HepG2 (cell line): ENCODE results near the gene APCDD1L. TPM values are rescaled to one million over a fixed set of nuclear protein-coding genes. Genes with fewer than 3 reads are reported as not detected.

Source experiments
- ATAC-seq: fragments of 200-7000 bp; cut with Tn5 transposase; 3 replicates; pipeline ENCODE4 v1.9.1; 2020; ENCODE audit warnings: mild to moderate bottlenecking, moderate library complexity
- BruUV-seq: library from RNA; stranded (reverse); fragments of 400-500 nt; replicated peaks from 2 replicates; lab custom pipeline; 2021; lab: Mats Ljungman, UMichigan
- CTCF ChIA-PET: fragments of 300-600 bp; formaldehyde crosslinking; extraction: SDS; loops from one replicate; lab custom pipeline; 2021; ENCODE audit warnings: low total read pairs, inconsistent platforms, low intra/inter-chr PET ratio; lab: Yijun Ruan, JAX
- POLR2A ChIA-PET: fragments of 350-600 bp; sonication (Branson Sonifier 250); formaldehyde crosslinking; loops from one replicate; lab custom pipeline; 2020; ENCODE audit warnings: antibody characterized with exemption, inconsistent platforms; lab: Yijun Ruan, JAX
- DNase-seq: peaks from one replicate; pipeline ENCODE4 v3.0.0-alpha.2; 2015; ENCODE audit warnings: low spot score
- FAIRE-seq: peaks from 3 replicates; lab custom pipeline; 2011; peaks lifted over from hg19 to GRCh38; lab: Jason Lieb, UNC
- H2AFZ ChIP-seq: one replicate; pipeline ENCODE4 v1.6.1; 2011; ENCODE audit warnings: low read length, inconsistent platforms
- H3K27ac ChIP-seq: fragments of 300-600 bp; 3 replicates; pipeline ENCODE4 v1.8.0; 2011; ENCODE audit warnings: mixed run types, mild to moderate bottlenecking, mixed read lengths, low read length, inconsistent platforms; ENCODE audit not compliant: insufficient read depth; ENCODE audit errors: extremely low read length
- H3K27me3 ChIP-seq, 2 experiments: fragments of 200-600 bp in 1 of 2; 2 replicates in 1 of 2; 3 replicates in 1 of 2; pipeline versions ENCODE4 v1.6.0 to v1.8.0; 2011; ENCODE audit warnings: low read length in 2 of 2, mild to moderate bottlenecking in 2 of 2, moderate library complexity in 2 of 2, inconsistent platforms in 1 of 2; ENCODE audit not compliant: insufficient read depth in 2 of 2, control insufficient read depth in 1 of 2
- H3K36me3 ChIP-seq, 2 experiments: fragments of 200-600 bp in 1 of 2; replicated peaks in 1 of 2; 2 replicates in 1 of 2; 3 replicates in 1 of 2; pipeline versions ENCODE4 v1.5.1 to v1.8.0; 2011; ENCODE audit warnings: low read length in 2 of 2, inconsistent platforms in 1 of 2; ENCODE audit not compliant: insufficient read depth in 2 of 2, control insufficient read depth in 1 of 2
- H3K4me1 ChIP-seq: 2 replicates; pipeline ENCODE4 v1.5.1; 2012; ENCODE audit warnings: low read length, inconsistent platforms; ENCODE audit not compliant: insufficient read depth
- H3K4me2 ChIP-seq: 2 replicates; pipeline ENCODE4 v1.6.0; 2011; ENCODE audit warnings: low read depth, low read length, inconsistent platforms
- H3K4me3 ChIP-seq, 3 experiments: fragments of 200-600 bp in 1 of 3; sonication (generic), shearing (Covaris generic) in 1 of 3; replicated peaks in 1 of 3; 2 replicates each; pipeline ENCODE4 v1.5.1; 2011 to 2016; ENCODE audit warnings: low read length in 3 of 3, inconsistent platforms in 2 of 3, low read depth in 2 of 3, mild to moderate bottlenecking in 2 of 3, control low read depth in 1 of 3, mixed read lengths in 1 of 3; ENCODE audit not compliant: insufficient read depth in 1 of 3
- H3K79me2 ChIP-seq: one replicate; pipeline ENCODE4 v1.6.1; 2011; ENCODE audit warnings: low read length, inconsistent platforms; ENCODE audit not compliant: insufficient read depth
- H3K9ac ChIP-seq: 2 replicates; pipeline ENCODE4 v1.6.0; 2011; ENCODE audit warnings: mild to moderate bottlenecking, low read depth, low read length, inconsistent platforms; ENCODE audit not compliant: insufficient read depth
- H3K9me3 ChIP-seq: 2 replicates; pipeline ENCODE4 v1.5.1; 2012; ENCODE audit warnings: mild to moderate bottlenecking, low read length
- H4K20me1 ChIP-seq: 2 replicates; pipeline ENCODE4 v1.6.0; 2011; ENCODE audit warnings: inconsistent platforms, mild to moderate bottlenecking, low read length, moderate library complexity; ENCODE audit not compliant: insufficient read depth
- GLI4 ChIP-seq: sonication (generic); formaldehyde crosslinking; IDR thresholded peaks from 2 replicates; pipeline ENCODE4 v1.5.1; 2020; ENCODE audit warnings: missing genetic modification reagents, mild to moderate bottlenecking, moderate library complexity, borderline replicate concordance
- HNF4A ChIP-seq: sonication (generic); formaldehyde crosslinking; IDR thresholded peaks from 2 replicates; pipeline ENCODE4 v1.4.0; 2020; ENCODE audit warnings: missing genetic modification reagents
- PCBP1 ChIP-seq: fragments of 200-400 bp; formaldehyde crosslinking; IDR thresholded peaks from 2 replicates; pipeline ENCODE4 v1.6.1; 2017; ENCODE audit warnings: mild to moderate bottlenecking, low read depth, low read length, borderline replicate concordance
- PREB ChIP-seq: sonication (generic); formaldehyde crosslinking; IDR thresholded peaks from 2 replicates; pipeline ENCODE4 v1.4.0; 2020; ENCODE audit warnings: missing genetic modification reagents
- ZNF121 ChIP-seq: sonication (generic); formaldehyde crosslinking; IDR thresholded peaks from 2 replicates; pipeline ENCODE4 v1.5.0; 2020; ENCODE audit warnings: mild to moderate bottlenecking, missing genetic modification reagents
- ZNF770 ChIP-seq: sonication (generic); formaldehyde crosslinking; IDR thresholded peaks from 2 replicates; pipeline ENCODE4 v1.5.0; 2020; ENCODE audit warnings: mild to moderate bottlenecking, missing genetic modification reagents
- WGBS: methylation state at CpG from one replicate; pipeline ENCODE4 v1.1.6; 2017; ENCODE audit warnings: low lambda C conversion rate; 5-methylcytosine and 5-hydroxymethylcytosine counted together
- in situ Hi-C: cut with HindIII; loops from 2 replicates; pipeline ENCODE4 v1.10.0; 2017; ENCODE audit warnings: low pct_unique_long_range_greater_than_20kb; ENCODE audit not compliant: extremely low pct_ligation_motif_present
- intact Hi-C: fragments of 100-400 bp; cut with micrococcal nuclease; formaldehyde crosslinking; loops from one replicate; pipeline ENCODE4 v1.10.0; 2022; ENCODE audit not compliant: unreplicated experiment
- polyA plus RNA-seq, 8 experiments: library from polyadenylated mRNA; depleted of rRNA in 3 of 8; stranded (reverse) in 7 of 8; unstranded in 1 of 8; fragments of >200 nt; fragmentation: Illumina TruSeq in 4 of 8; extraction: Trizol in 4 of 8; gene quantifications; 2 replicates each; pipeline versions ENCODE4 v1.2.1 to v1.2.3, GENCODE V29; 2011 to 2016; ENCODE audit warnings: low read depth in 4 of 8, missing spikeins in 1 of 8, mixed read lengths in 1 of 8; ENCODE audit not compliant: insufficient read depth in 1 of 8
- total RNA-seq, 5 experiments: library from RNA; depleted of rRNA; stranded (reverse); fragments of >200 nt; fragmentation: Illumina TruSeq; extraction: Trizol; gene quantifications; 2 replicates each; pipeline ENCODE4 v1.2.3, GENCODE V29; 2016; ENCODE audit warnings: low read depth in 1 of 5

Gene APCDD1L
- total and polyA plus RNA-seq, 2 of the 13 experiments (the other 11 are each of a cell fraction or from before 2014, with no cell fraction given) = not detected

- peaks cover 12% of the 10 kb centered on the region for H3K9me3 ChIP-seq
- H3K36me3 ChIP-seq = no peaks in the 10 kb centered on the region
- intact Hi-C loops (no loop called here), in situ Hi-C loops (no loop called here)
- peak; percentile 56 for ATAC-seq
- no TSS peak for BruUV-seq
- no peaks in the 10 kb centered on the region for H3K4me1 ChIP-seq
- no peak for TF ChIP-seq GLI4 (CRISPR knock-in tag)
- peak; percentile 41 for TF ChIP-seq HNF4A (CRISPR knock-in tag)
- TF ChIP-seq ZNF121 (CRISPR knock-in tag) = peak; percentile 68; the same call in 1 of the 2 replicates
- no peak for TF ChIP-seq PCBP1
- TF ChIP-seq ZNF770 (CRISPR knock-in tag) = peak; percentile 91
- 0 out of 2 replicates have a peak, but pooled peaks have one; percentile 31 for TF ChIP-seq PREB (CRISPR knock-in tag)
- no peak overlapping the region for H2AFZ ChIP-seq
- FAIRE-seq = no peak
- POLR2A ChIA-PET = no interaction called here
- no peak overlapping the region for H3K4me2 ChIP-seq
- H3K27ac ChIP-seq = no peak overlapping the region
- H3K27me3 ChIP-seq = peaks cover 6 to 15% of the 10 kb centered on the region in 2 experiments; a peak in 3 of 5 replicates
- WGBS = 9% methylated on average over 9 of the region's 9 CpGs
- DNase-seq = no peak
- H3K9ac ChIP-seq = no peak overlapping the region
- no peaks in the 10 kb centered on the region for H3K79me2 ChIP-seq
- CTCF ChIA-PET = no interaction called here
- no peak overlapping the region for H3K4me3 ChIP-seq
- no peaks in the 10 kb centered on the region for H4K20me1 ChIP-seq
Measured at GRCh38 chr20:58498470-58499068, 16.6 kb downstream of the APCDD1L start.
